ENCODE data around the gene GJB2.

Gene GJB2

GRCh38 chr13:20192836-20193161, at the start of gene GJB2:
Gene GJB2 (minus strand): TSS chr13:20192938. CDS start chr13:20189581, 3,357 bp downstream.
- in situ Hi-C loops (cut with MboI; ENCODE audit: low sequenced_read_pairs), result loop anchor here (25.0 kb wide), 2 partner anchors 720 to 1295 kb away; partner anchors contain the start of gene XPO4

GRCh38 chr13:20241593-20241992, 48.9 kb upstream of the GJB2 start:
- in situ Hi-C loops (cut with MboI; ENCODE audit: low sequenced_read_pairs), result no loop called here

DNA sequence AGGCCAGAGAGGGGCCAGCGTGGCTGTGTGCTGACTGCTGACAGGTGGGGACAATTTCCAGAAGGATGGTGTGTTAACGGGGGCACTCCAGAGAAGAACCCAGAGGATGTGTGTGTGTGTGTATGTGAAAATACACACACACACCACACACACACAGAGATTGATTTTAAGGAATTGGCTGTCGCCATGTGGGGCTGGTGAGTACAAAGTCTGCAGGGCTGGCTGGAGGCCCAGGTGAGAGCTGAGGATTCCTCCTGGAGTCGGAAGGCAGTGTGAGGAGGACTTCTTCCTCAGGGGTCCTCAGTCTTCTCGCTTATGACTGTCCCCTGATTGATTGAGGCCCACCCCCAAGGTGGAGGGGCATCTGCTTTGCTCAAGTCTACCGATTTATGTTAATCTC, 47.0 kb upstream of the GJB2 start:
- in situ Hi-C loops (cut with MboI; ENCODE audit: low sequenced_read_pairs), result no loop called here

GRCh38 chr13:20232556-20233277, 40.0 kb upstream of the GJB2 start:
- in situ Hi-C loops (cut with MboI; ENCODE audit: low sequenced_read_pairs), result no loop called here

- in situ Hi-C loops (cut with MboI; ENCODE audit: low sequenced_read_pairs), result no loop called here
Observed at GRCh38 chr13:20231839-20232555, 39.3 kb upstream of the GJB2 start, which contains the start of gene GJB6. Gene GJB6 (minus strand): TSS chr13:20232319. CDS start chr13:20223480, 8,839 bp downstream.

GRCh38 chr13:20230913-20231838, 38.4 kb upstream of the GJB2 start:
- in situ Hi-C loops (cut with MboI; ENCODE audit: low sequenced_read_pairs), result no loop called here

- in situ Hi-C loops (cut with MboI; ENCODE audit: low sequenced_read_pairs), result no loop called here
Observed at GRCh38 chr13:20227730-20228129, 35.0 kb upstream of the GJB2 start.

DNA sequence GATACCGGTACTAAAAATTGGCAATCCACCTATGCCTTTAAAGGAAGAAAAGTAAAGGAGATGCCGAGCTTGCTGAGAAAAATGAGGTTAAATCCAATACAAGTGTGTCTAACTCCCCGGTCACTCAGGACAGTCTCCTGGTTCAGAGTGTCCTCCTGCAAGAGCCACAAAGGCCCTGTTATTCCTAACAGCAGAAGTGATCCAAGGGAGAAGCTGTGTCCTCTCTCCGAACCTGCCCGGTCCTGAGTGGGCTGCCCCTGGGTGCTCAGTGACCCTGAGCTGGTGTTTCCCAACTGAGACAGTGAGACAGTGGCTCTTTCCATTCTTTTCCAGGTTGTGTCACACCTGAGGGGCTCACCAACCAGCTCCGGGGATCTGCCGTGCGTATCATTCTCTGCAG, 34.5 kb upstream of the GJB2 start:
- in situ Hi-C loops (cut with MboI; ENCODE audit: low sequenced_read_pairs), result no loop called here

DNA sequence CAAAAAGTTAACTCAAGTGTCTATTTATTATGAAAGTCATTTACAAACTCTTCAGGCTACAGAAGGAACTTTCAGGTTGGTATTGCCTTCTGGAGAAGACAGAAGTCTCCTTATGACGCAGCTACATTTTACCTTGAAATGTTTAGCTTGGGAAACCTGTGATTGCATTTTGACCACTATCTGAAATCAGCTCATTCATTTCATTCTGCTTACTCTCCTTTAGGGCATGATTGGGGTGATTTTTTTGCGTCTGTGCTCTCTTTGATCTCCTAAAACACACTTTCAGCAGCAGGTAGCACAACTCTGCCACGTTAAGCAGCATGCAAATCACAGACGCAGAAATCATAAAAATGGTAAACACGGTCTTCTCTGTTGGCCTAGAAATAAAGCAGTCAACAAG, 29.8 kb upstream of the GJB2 start:
- in situ Hi-C loops (cut with MboI; ENCODE audit: low sequenced_read_pairs), result no loop called here

GRCh38 chr13:20221772-20222171, 29.0 kb upstream of the GJB2 start:
- in situ Hi-C loops (cut with MboI; ENCODE audit: low sequenced_read_pairs), result no loop called here

DNA sequence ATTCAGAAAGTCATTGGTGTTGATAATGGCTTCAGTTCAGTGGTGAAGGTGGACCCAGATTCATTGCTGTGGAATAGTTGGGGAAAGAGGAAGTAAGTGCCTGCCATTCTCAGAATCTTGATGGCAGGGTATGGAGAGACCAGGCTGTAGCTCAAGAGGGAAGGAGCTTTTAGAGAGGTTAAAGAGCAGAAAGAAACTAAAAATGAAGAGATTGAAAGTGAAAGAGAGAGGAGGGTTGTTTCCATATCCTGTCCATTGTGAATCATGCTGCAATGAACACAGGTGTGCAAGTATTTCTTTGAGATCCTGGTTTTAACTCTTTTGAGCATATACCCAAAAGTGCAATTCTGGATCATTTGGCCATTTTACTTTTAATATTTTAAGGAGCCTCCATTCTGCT, 26.8 kb upstream of the GJB2 start:
- in situ Hi-C loops (cut with MboI; ENCODE audit: low sequenced_read_pairs), result no loop called here

DNA sequence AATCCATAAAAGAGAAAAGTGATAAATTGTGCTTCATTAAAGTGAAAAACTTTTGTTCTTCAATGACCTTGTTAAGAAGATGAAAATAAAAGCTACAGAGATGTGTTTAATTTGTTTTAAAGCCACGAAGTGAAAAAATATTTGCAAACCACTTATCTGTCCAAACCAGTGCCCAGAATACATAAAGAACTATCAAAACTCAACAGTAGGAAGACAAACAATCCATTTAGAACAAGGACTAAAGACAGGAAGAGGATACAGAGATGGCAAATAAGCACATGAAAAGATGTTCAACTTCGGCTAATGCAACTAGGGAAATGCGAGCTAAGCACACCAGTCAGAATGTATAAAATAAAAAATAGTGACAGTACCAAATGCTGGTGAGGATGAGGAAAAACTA, 24.4 kb upstream of the GJB2 start:
- in situ Hi-C loops (cut with MboI; ENCODE audit: low sequenced_read_pairs), result no loop called here

DNA sequence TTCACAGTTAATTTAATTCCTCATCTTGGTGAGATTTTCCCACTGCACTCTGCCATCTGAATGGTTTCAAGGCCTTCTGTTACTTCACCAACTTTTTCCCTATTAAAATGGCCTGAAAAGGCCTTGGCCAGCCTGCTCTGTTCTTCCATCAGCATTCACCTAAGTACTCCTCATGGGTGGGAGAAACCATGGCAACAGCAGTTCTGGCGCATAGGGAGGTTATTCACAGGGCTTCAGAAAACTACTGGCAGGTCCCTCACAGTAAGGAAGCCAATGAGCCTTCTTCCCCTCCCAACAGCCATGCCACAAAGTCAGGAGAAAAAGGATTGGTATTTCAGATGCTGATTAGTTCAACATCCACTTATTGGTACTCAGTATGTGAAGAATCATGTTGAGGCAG, 17.2 kb upstream of the GJB2 start:
- in situ Hi-C loops (cut with MboI; ENCODE audit: low sequenced_read_pairs), result no loop called here

DNA sequence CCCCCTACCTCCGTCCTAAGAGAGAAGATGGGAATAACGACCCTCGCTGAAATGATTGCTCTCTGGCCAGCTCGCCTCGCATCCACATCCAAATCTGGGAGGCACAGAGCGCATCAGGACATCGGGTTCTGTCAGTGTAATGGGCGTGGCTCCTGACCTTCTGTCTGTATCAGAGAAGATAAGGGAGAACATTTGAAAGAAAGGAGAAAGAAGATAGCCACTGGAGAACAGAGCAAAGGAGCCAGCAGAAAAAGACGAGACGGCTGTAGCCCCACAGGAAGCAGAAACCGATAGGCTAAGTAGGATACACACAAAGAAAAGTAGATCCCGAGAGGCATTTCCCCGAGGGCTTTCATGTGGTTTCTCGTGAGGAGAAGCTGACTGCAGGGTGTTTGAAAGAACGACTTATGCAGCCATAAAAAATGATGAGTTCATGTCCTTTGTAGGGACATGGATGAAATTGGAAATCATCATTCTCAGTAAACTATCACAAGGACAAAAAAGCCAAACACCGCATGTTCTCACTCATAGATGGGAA, 14.0 kb upstream of the GJB2 start:
- in situ Hi-C loops (cut with MboI; ENCODE audit: low sequenced_read_pairs), result no loop called here

DNA sequence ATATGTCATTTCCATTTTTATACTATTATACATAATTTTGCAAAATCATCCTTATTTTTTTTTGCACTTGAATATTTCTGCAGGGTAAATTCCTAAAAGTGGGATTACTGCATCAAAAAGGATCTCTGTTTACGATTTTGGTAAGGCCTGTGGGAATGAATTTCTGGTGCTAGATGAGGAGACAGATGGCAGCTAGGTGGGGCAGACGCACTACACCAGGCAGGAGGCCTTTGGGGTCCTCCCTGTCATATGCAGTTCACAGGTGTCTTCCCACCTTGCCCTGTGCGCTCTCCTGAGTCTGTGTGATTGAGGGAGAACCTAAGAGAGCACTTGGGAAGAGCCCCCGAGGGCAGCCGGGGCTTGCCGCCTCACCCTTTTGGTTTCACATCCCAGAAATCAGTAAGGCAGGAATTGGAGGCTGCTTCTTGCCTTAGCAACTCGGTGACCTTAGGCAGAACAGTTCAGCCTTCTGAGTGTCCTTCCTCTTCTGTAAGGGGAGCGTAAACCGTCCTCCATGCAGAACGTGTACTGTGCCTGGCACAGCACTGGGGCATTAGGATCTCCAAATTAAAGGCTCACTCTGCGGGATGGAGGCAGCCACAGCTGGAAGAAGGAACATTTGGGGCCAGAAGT, 13.4 kb upstream of the GJB2 start:
- in situ Hi-C loops (cut with MboI; ENCODE audit: low sequenced_read_pairs), result no loop called here

- in situ Hi-C loops (cut with MboI; ENCODE audit: low sequenced_read_pairs), result loop anchor here (25.0 kb wide), 2 partner anchors 714 to 1289 kb away; partner anchors contain the start of gene XPO4
Observed at GRCh38 chr13:20198781-20199180, 6.0 kb upstream of the GJB2 start.

DNA sequence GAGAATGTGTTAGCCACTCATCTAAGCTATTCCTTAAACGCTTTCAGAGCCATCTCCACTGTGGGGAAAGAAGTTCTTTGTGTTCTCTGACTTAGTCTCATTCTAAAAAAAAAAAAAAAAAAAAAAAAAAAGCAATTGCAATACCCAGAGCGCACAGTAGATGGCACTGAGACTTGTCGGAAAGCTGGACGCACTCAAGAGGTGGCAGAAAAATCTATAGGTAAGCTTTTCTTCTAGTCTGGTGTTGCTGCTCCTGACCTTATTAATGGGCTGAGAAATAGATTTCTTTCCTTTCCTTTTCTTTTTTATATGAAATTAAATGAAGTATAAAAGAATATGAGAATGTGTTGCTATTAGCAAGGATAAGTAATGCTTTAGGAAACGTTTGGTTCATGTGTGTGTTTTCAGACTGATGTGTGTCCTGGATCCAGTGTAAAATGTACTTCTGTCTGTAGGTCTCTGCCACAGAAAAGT, 4.7 kb upstream of the GJB2 start:
- in situ Hi-C loops (cut with MboI; ENCODE audit: low sequenced_read_pairs), result loop anchor here (25.0 kb wide), 2 partner anchors 715 to 1290 kb away; partner anchors contain the start of gene XPO4

- in situ Hi-C loops (cut with MboI; ENCODE audit: low sequenced_read_pairs), result loop anchor here (25.0 kb wide), 2 partner anchors 716 to 1292 kb away; partner anchors contain the start of gene XPO4
Observed at GRCh38 chr13:20195801-20196200, 3.1 kb upstream of the GJB2 start.

GRCh38 chr13:20193907-20194631, 1.3 kb upstream of the GJB2 start:
- in situ Hi-C loops (cut with MboI; ENCODE audit: low sequenced_read_pairs), result loop anchor here (25.0 kb wide), 2 partner anchors 718 to 1293 kb away; partner anchors contain the start of gene XPO4
